Measurements from ENCODE around the gene QRICH1. TPM values are rescaled to one million over a fixed set of nuclear protein-coding genes. Genes with fewer than 3 reads are reported as not detected.
A peak's percentile ranks its signal among the peaks of the same experiment; 100 is the strongest.

The QRICH1 gene
- polyA plus RNA-seq, 3 donors = 9.3 to 150 (median 16.1) TPM

- Mint-ChIP-seq H3K9me3 (no peaks in the 10 kb centered on the region), H3K27me3 (ENCODE audit: low read depth in 3 of 3) (peaks cover 0 to 2% (median 0%) of the 10 kb centered on the region in 3 donors), H3K36me3 (peaks cover 21 to 39% of the 10 kb centered on the region in 2 donors), H3K4me1 (peaks cover 23% of the 10 kb centered on the region), H3K27ac (peak overlapping the region in 5 of 7 donors; percentile 33 to 80 (median 63)), H3K4me3 (peak overlapping the region; percentile 79 to 85)
- Histone ChIP-seq H3K36me3 (replicated peaks in 1 of 2; ENCODE audit: control insufficient read depth in 1 of 2, insufficient read depth in 2 of 2, low read length in 2 of 2) (peaks cover 31 to 43% of the 10 kb centered on the region in 2 donors), H3K4me1 (ENCODE audit: control insufficient read depth in 1 of 2, insufficient read depth in 2 of 2, low read length in 2 of 2) (peaks cover 32 to 40% of the 10 kb centered on the region in 2 donors), H3K27ac (ENCODE audit: low read depth in 1 of 2, low read length in 2 of 2) (peak overlapping the region in 1 of 2 donors; percentile 85), H3K4me3 (replicated peaks in 1 of 3; ENCODE audit: low read depth in 2 of 3, low read length in 3 of 3) (peak overlapping the region; percentile 79 to 90 (median 84)), H3K9me3 (replicated peaks in 1 of 2; ENCODE audit: control insufficient read depth in 1 of 2, insufficient read depth in 1 of 2, low read length in 2 of 2) (no peaks in the 10 kb centered on the region), H3K4me2 (replicated peaks; ENCODE audit: extremely low read depth, low read length, poor library complexity, severe bottlenecking) (peak overlapping the region; percentile 94), H4K20me1 (ENCODE audit: insufficient read depth, low read length) (peaks cover 34% of the 10 kb centered on the region), H3K9ac (ENCODE audit: insufficient read depth, low read length, poor library complexity, severe bottlenecking) (peak overlapping the region; percentile 81), H3K79me2 (ENCODE audit: insufficient read depth, low read length) (peaks cover 48% of the 10 kb centered on the region), H2AFZ (ENCODE audit: insufficient read depth, low read depth, low read length, poor library complexity, severe bottlenecking) (peak overlapping the region; percentile 89), H3K27me3 (ENCODE audit: control insufficient read depth in 2 of 2, insufficient read depth in 2 of 2, low read length in 2 of 2) (no peaks in the 10 kb centered on the region)
- no peak for DNase-seq
- TF ChIP-seq CTCF (IDR thresholded peaks at IDR 0.05) = no peak
- intact Hi-C loops (cut with micrococcal nuclease) = no loop called here
- WGBS (ENCODE audit: insufficient coverage) = 4% methylated on average over 21 of the region's 23 CpGs
Observed at GRCh38 chr3:49017229-49017970, 76.5 kb downstream of the QRICH1 start.

GRCh38 chr3:49016414-49017228 is 77.2 kb downstream of the QRICH1 start:
- Histone ChIP-seq H3K27me3 (ENCODE audit: control insufficient read depth in 2 of 2, insufficient read depth in 2 of 2, low read length in 2 of 2) (no peaks in the 10 kb centered on the region), H2AFZ (ENCODE audit: insufficient read depth, low read depth, low read length, poor library complexity, severe bottlenecking) (no peak overlapping the region), H3K9ac (ENCODE audit: insufficient read depth, low read length, poor library complexity, severe bottlenecking) (no peak overlapping the region), H3K4me3 (replicated peaks in 1 of 3; ENCODE audit: low read depth in 2 of 3, low read length in 3 of 3) (no peak overlapping the region), H3K9me3 (replicated peaks in 1 of 2; ENCODE audit: control insufficient read depth in 1 of 2, insufficient read depth in 1 of 2, low read length in 2 of 2) (no peaks in the 10 kb centered on the region), H3K27ac (ENCODE audit: low read depth in 1 of 2, low read length in 2 of 2) (no peak overlapping the region), H4K20me1 (ENCODE audit: insufficient read depth, low read length) (peaks cover 40% of the 10 kb centered on the region), H3K4me2 (replicated peaks; ENCODE audit: extremely low read depth, low read length, poor library complexity, severe bottlenecking) (no peak overlapping the region), H3K79me2 (ENCODE audit: insufficient read depth, low read length) (peaks cover 49% of the 10 kb centered on the region), H3K4me1 (ENCODE audit: control insufficient read depth in 1 of 2, insufficient read depth in 2 of 2, low read length in 2 of 2) (peaks cover 30 to 37% of the 10 kb centered on the region in 2 donors), H3K36me3 (replicated peaks in 1 of 2; ENCODE audit: control insufficient read depth in 1 of 2, insufficient read depth in 2 of 2, low read length in 2 of 2) (peaks cover 39 to 51% of the 10 kb centered on the region in 2 donors)
- Mint-ChIP-seq H3K4me3 (peak overlapping the region in 1 of 2 donors; percentile 37), H3K36me3 (peaks cover 27 to 47% of the 10 kb centered on the region in 2 donors), H3K9me3 (no peaks in the 10 kb centered on the region), H3K4me1 (peaks cover 23% of the 10 kb centered on the region), H3K27ac (no peak overlapping the region), H3K27me3 (ENCODE audit: low read depth in 3 of 3) (peaks cover 0 to 2% (median 0%) of the 10 kb centered on the region in 3 donors)
- WGBS (ENCODE audit: insufficient coverage) = 100% methylated on average over 2 of the region's 6 CpGs
- DNase-seq = no peak
- TF ChIP-seq CTCF (IDR thresholded peaks at IDR 0.05) = no peak
- intact Hi-C loops (cut with micrococcal nuclease) = no loop called here

Measured in CD14-positive monocyte (primary cell).